Lower leg skin (tissue), 4 donors: Measurements from ENCODE around the gene KCNIP4. TPM values are rescaled to one million over a fixed set of nuclear protein-coding genes. Genes with fewer than 3 reads are reported as not detected.

Source experiments
- DNase-seq, 2 donors: peaks; one replicate each; pipeline ENCODE4 v3.0.0-alpha.2; 2019; ENCODE audit warnings: low spot score in 2 of 2
- H3K4me3 ChIP-seq: fragments of 200-600 bp; sonication (generic); 2 replicates; pipeline ENCODE4 v1.5.1; 2017; ENCODE audit warnings: mild to moderate bottlenecking, low read depth; ENCODE audit not compliant: poor library complexity, severe bottlenecking
- CTCF ChIP-seq, 3 donors: fragments of 450-650 bp; IDR thresholded peaks; one replicate each; pipeline ENCODE4 v1.5.1; 2016; ENCODE audit warnings: antibody characterized with exemption in 3 of 3, mild to moderate bottlenecking in 3 of 3, moderate library complexity in 2 of 3
- POLR2A ChIP-seq, 2 donors: fragments of 450-650 bp; IDR thresholded peaks; one replicate each; pipeline ENCODE4 v1.6.1; 2016 to 2017; ENCODE audit warnings: antibody characterized with exemption in 2 of 2, mild to moderate bottlenecking in 1 of 2, moderate library complexity in 1 of 2
- WGBS, 2 donors: methylation state at CpG; one replicate each; pipeline ENCODE4 v1.1.5; 2018; 5-methylcytosine and 5-hydroxymethylcytosine counted together
- intact Hi-C: fragments of 100-400 bp; cut with DNase I; formaldehyde crosslinking; loops from one replicate; pipeline ENCODE4 v1.15.0; 2023; ENCODE audit warnings: low total_unique reads
- total RNA-seq, 4 donors: library from RNA; depleted of rRNA; stranded (reverse); fragments of >200 nt; gene quantifications; one replicate each; pipeline ENCODE4 v1.1.0, GENCODE V29; 2016

Gene KCNIP4
- total RNA-seq, 4 donors from 2014 or later, result not detected

GRCh38 chr4:21887481-21887880, 61.1 kb downstream of the KCNIP4 start:
- intact Hi-C loops, result no loop called here
- DNase-seq, result no peak
- whole genome bisulfite sequencing, 2 donors, result 62 to 63% methylated on average over 1 of the region's 1 CpG
- H3K4me3 ChIP-seq, result no peak overlapping the region
- TF ChIP-seq CTCF (IDR thresholded peaks at IDR 0.05), result no peak
- TF ChIP-seq POLR2A (IDR thresholded peaks at IDR 0.05), result no peak

GRCh38 chr4:21885770-21886169, 62.8 kb downstream of the KCNIP4 start:
- intact Hi-C loops, result no loop called here
- WGBS, 2 donors, result 58 to 66% methylated on average over 5 of the region's 5 CpGs
- H3K4me3 ChIP-seq, result no peak overlapping the region
- DNase-seq, result no peak
- TF ChIP-seq CTCF (IDR thresholded peaks at IDR 0.05) (no peak), POLR2A (IDR thresholded peaks at IDR 0.05) (no peak)

GRCh38 chr4:21885241-21885640, 63.3 kb downstream of the KCNIP4 start:
- 59 to 65% methylated on average over 2 of the region's 2 CpGs for WGBS, 2 donors
- no peak for DNase-seq
- H3K4me3 ChIP-seq, result no peak overlapping the region
- intact Hi-C loops, result no loop called here
- TF ChIP-seq POLR2A (IDR thresholded peaks at IDR 0.05) (no peak), CTCF (IDR thresholded peaks at IDR 0.05) (no peak)

- no peak overlapping the region for H3K4me3 ChIP-seq
- no peak for DNase-seq
- no peak for TF ChIP-seq CTCF (IDR thresholded peaks at IDR 0.05)
- TF ChIP-seq POLR2A (IDR thresholded peaks at IDR 0.05), result no peak
- 73 to 78% methylated on average over 2 of the region's 2 CpGs for WGBS, 2 donors
- intact Hi-C loops, result no loop called here
These were observed 64.0 kb downstream of the KCNIP4 start for GRCh38 chr4:21884615-21885014.

GRCh38 chr4:21882051-21882839, 66.3 kb downstream of the KCNIP4 start:
- no peak overlapping the region for H3K4me3 ChIP-seq
- DNase-seq, result no peak
- no peak for TF ChIP-seq CTCF (IDR thresholded peaks at IDR 0.05)
- no peak for TF ChIP-seq POLR2A (IDR thresholded peaks at IDR 0.05)
- 73 to 76% methylated on average over 4 of the region's 4 CpGs for WGBS, 2 donors
- intact Hi-C loops, result no loop called here

GRCh38 chr4:21879187-21879586, 69.4 kb downstream of the KCNIP4 start:
- 77 to 83% methylated on average over 3 of the region's 3 CpGs for WGBS, 2 donors
- intact Hi-C loops, result no loop called here
- TF ChIP-seq CTCF (IDR thresholded peaks at IDR 0.05) (no peak), POLR2A (IDR thresholded peaks at IDR 0.05) (no peak)
- DNase-seq, result no peak
- H3K4me3 ChIP-seq, result no peak overlapping the region
